T-helper 17 cell (primary cell): ENCODE results near the gene TRIM25. TPM values are rescaled to one million over a fixed set of nuclear protein-coding genes. Genes with fewer than 3 reads are reported as not detected.
A peak's percentile ranks its signal among the peaks of the same experiment; 100 is the strongest.

Source experiments
- ATAC-seq: fragments of 150-1000 bp; cut with Tn5 transposase; 2 replicates; pipeline ENCODE4 v1.10.0; 2021; ENCODE audit warnings: mild to moderate bottlenecking, moderate library complexity
- DNase-seq, 3 donors: peaks; one replicate each; pipeline versions ENCODE4 v3.0.0 to v3.0.0-alpha.2; 2020 to 2021
- H3K9me3 ChIP-seq: one replicate; pipeline ENCODE4 v1.7.0; 2013; ENCODE audit warnings: low read length, mild to moderate bottlenecking; ENCODE audit not compliant: control insufficient read depth, poor library complexity, severe bottlenecking
- H3K27ac Mint-ChIP-seq: one replicate; pipeline ENCODE4 v1.8.0; 2022; ENCODE audit warnings: mild to moderate bottlenecking, moderate library complexity, mixed read lengths
- H3K27me3 Mint-ChIP-seq: one replicate; pipeline ENCODE4 v1.8.0; 2022; ENCODE audit warnings: mixed read lengths
- H3K36me3 Mint-ChIP-seq: one replicate; pipeline ENCODE4 v1.8.0; 2022; ENCODE audit warnings: low read depth, mixed read lengths
- H3K4me1 Mint-ChIP-seq: one replicate; pipeline ENCODE4 v1.8.0; 2022; ENCODE audit warnings: mild to moderate bottlenecking, mixed read lengths
- H3K4me3 Mint-ChIP-seq: one replicate; pipeline ENCODE4 v1.8.0; 2022; ENCODE audit warnings: mild to moderate bottlenecking, moderate library complexity, mixed read lengths
- total RNA-seq, 4 donors: library from RNA in 2 of 4; stranded (reverse) in 2 of 4; gene quantifications; one replicate each; pipeline ENCODE4 v1.2.3 and lab custom pipeline; 2022 to 2026

TRIM25 gene
- total RNA-seq, 2 donors from 2014 or later, result 40.2 to 46.3 TPM

DNA sequence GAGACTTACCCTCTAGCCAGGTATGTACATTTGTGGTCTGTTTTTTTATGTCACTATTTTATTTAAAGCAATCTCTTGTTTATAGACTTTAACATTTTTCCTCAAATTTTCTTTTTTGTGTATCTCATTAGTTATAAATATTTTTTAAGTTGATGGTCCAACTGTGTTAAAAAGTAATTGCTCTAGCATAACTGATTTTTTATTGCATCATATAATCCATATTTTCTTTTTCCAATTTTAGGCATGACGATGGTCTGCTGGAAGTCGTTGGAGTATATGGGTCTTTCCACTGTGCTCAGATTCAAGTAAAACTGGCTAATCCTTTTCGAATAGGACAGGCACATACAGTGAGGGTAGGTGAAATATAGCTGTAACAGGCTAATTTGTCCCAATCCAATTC lies 52.0 kb downstream of the TRIM25 start:
- H3K36me3 Mint-ChIP-seq, result peaks cover 9% of the 10 kb centered on the region
- no peak for ATAC-seq
- H3K27me3 Mint-ChIP-seq, result no peaks in the 10 kb centered on the region
- H3K4me3 Mint-ChIP-seq, result no peak overlapping the region
- H3K9me3 ChIP-seq, result no peaks in the 10 kb centered on the region
- H3K4me1 Mint-ChIP-seq, result peaks cover 9% of the 10 kb centered on the region
- no peak overlapping the region for H3K27ac Mint-ChIP-seq
- no peak for DNase-seq

DNA sequence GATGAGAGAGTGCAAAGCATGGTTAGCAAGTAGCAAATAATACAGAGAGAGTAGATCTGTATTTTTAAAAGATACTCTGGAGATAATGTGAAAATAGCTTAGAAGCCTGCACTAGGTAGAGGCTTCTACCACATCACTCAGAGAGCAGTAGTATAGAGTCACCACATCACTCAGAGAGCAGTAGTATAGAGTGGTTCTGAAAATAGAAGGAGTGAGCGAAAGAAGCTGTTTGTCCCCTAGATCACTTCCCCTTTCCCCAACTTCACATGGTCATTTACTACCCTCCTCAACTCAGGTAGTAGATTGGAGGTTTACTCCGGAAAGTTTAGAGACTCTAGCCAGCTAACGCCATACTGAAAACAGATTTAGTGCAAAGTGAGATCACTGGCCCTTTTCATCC lies 62.8 kb downstream of the TRIM25 start:
- DNase-seq, result no peak
- no peaks in the 10 kb centered on the region for H3K27me3 Mint-ChIP-seq
- no peak overlapping the region for H3K4me3 Mint-ChIP-seq
- ATAC-seq, result no peak
- peaks cover 5% of the 10 kb centered on the region for H3K4me1 Mint-ChIP-seq
- no peaks in the 10 kb centered on the region for H3K9me3 ChIP-seq
- peaks cover 21% of the 10 kb centered on the region for H3K36me3 Mint-ChIP-seq
- H3K27ac Mint-ChIP-seq, result no peak overlapping the region

DNA sequence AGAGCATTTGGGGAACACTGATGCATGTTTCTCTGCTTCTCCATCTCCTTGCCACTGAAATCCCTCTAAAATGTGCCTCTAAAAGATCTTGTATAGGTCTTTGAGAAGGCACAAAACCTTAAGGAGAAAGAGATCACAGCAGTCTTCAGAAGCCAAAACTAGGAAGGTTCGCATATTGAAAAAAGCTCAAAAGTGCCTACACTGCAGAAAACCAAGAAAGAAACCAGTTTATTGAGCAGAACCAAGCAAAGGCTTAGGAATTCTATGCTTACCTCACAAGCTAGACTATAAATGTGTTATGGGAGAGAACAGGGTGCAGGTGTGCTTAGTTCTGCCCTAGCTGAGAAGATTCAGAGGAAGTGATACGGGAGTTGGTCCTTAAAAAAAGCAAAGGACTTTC lies 63.3 kb downstream of the TRIM25 start:
- DNase-seq (no peak), ATAC-seq (no peak)
- peaks cover 19% of the 10 kb centered on the region for H3K36me3 Mint-ChIP-seq
- peaks cover 5% of the 10 kb centered on the region for H3K4me1 Mint-ChIP-seq
- H3K27me3 Mint-ChIP-seq, result no peaks in the 10 kb centered on the region
- H3K9me3 ChIP-seq, result no peaks in the 10 kb centered on the region
- H3K27ac Mint-ChIP-seq, result no peak overlapping the region
- no peak overlapping the region for H3K4me3 Mint-ChIP-seq

DNA sequence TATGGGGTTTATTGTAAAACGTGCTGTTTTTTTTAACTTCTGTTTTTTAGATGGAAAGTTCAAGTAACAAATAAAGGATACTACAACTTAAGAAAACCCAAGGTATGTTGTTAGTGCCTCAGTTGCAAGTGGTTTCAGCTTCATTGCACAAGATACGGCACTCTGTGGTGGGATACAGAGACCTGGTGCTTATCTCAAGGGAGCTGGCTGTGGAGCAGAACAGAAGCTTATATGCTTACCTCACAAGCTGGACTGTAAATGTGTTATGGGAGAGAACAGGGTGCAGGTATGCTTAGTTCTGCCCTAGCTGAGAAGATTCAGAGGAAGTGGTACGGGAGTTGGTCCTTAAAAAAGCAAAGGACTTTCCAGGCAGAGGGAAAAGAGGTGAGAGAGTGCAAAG lies 64.7 kb downstream of the TRIM25 start:
- H3K9me3 ChIP-seq, result no peaks in the 10 kb centered on the region
- peaks cover 2% of the 10 kb centered on the region for H3K4me1 Mint-ChIP-seq
- H3K27ac Mint-ChIP-seq, result no peak overlapping the region
- H3K27me3 Mint-ChIP-seq, result no peaks in the 10 kb centered on the region
- DNase-seq, result no peak
- H3K36me3 Mint-ChIP-seq, result peaks cover 16% of the 10 kb centered on the region
- no peak for ATAC-seq
- H3K4me3 Mint-ChIP-seq, result no peak overlapping the region

DNA sequence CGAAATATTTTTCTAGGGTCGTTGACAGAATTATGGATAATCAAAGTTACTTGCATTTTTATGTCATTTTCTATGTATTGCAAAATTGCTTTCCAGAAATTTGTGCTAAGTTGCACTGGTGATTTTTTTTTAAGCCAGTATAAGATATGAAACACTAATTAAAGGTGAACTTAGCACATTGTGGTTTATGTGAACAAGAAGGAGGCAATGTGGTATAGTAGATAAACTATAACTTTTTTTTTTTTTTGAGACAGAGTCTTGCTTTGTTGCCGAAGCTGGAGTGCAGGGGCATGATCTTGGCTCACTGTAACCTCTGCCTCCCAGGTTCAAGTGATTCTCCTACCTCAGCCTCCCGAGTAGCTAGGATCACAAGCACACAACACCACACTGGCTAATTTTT lies 66.7 kb downstream of the TRIM25 start:
- Mint-ChIP-seq H3K27ac (no peak overlapping the region), H3K36me3 (peaks cover 14% of the 10 kb centered on the region), H3K27me3 (no peaks in the 10 kb centered on the region), H3K4me1 (peaks cover 2% of the 10 kb centered on the region), H3K4me3 (no peak overlapping the region)
- DNase-seq, result no peak
- H3K9me3 ChIP-seq, result no peaks in the 10 kb centered on the region
- no peak for ATAC-seq

DNA sequence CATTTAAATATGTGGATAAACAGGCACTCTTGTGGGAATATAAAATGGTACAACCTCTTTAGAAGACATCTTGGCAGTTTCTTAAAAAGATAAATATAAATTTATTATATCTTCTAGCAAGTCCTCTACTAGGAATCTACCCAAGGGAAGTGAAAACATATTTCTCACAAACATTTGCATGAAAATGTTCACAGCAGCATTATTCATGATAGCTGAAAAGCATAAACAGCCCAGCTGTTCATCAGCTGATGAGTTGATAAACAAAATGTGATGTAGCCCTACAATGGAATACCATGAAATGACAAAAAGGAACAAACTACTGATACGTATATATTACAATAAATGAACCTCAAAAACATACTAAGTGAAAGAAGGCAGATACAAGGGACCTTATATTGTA lies 67.9 kb downstream of the TRIM25 start:
- no peak for DNase-seq
- peaks cover 2% of the 10 kb centered on the region for H3K4me1 Mint-ChIP-seq
- H3K36me3 Mint-ChIP-seq, result peaks cover 14% of the 10 kb centered on the region

DNA sequence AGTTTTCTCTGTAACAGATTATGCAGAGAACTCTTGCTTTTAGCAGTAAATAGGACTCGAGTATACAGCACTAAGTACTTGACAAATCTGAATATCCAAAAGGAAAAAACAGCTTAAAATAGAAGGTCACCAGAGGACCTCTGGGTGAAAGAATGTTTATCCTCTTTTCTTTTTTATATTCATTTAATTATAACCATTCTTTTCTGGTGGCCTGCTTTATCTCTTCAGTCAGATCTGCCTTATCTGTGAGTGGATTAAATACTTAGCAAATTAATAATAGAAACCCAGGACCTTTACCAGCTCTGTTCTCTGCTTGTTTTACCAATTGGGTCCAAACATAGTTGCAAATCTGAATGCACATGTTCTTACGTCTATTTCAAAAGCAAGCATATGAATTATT lies 71.3 kb downstream of the TRIM25 start:
- H3K4me1 Mint-ChIP-seq, result peaks cover 12% of the 10 kb centered on the region
- DNase-seq (no peak), ATAC-seq (no peak)
- H3K36me3 Mint-ChIP-seq, result peaks cover 4% of the 10 kb centered on the region
- no peaks in the 10 kb centered on the region for H3K27me3 Mint-ChIP-seq
- H3K4me3 Mint-ChIP-seq, result no peak overlapping the region
- no peaks in the 10 kb centered on the region for H3K9me3 ChIP-seq
- no peak overlapping the region for H3K27ac Mint-ChIP-seq

More for the DNA sequence above, 67.9 kb downstream of the TRIM25 start:
- H3K9me3 ChIP-seq, result no peaks in the 10 kb centered on the region
- H3K4me3 Mint-ChIP-seq, result no peak overlapping the region
- H3K27me3 Mint-ChIP-seq, result no peaks in the 10 kb centered on the region
- H3K27ac Mint-ChIP-seq, result no peak overlapping the region
- ATAC-seq, result no peak

DNA sequence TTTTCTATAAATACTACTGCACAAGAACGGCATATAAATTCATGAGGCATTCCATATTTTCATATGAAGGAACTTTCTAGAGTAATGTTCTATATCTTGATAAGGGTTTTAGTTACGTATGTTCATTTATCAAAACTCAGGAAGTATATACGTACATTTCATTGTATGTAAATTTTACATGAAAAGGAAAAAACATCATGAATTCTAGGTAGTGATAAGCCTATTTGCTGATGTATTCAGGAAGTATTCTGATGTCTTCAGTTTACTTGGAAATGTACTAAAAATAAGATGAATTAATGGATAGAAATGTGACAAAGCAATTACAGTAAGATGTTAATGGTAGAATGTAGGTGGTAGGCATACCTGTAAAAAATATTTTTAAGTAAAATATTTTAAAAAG lies 75.2 kb downstream of the TRIM25 start:
- H3K27ac Mint-ChIP-seq, result peak overlapping the region; percentile 14
- H3K4me1 Mint-ChIP-seq, result peaks cover 23% of the 10 kb centered on the region
- no peak overlapping the region for H3K4me3 Mint-ChIP-seq
- H3K27me3 Mint-ChIP-seq, result no peaks in the 10 kb centered on the region
- H3K36me3 Mint-ChIP-seq, result peaks cover 3% of the 10 kb centered on the region
- no peaks in the 10 kb centered on the region for H3K9me3 ChIP-seq
- no peak for ATAC-seq
- no peak for DNase-seq

Other genes with a start within 250 kb of the TRIM25 start
- gene C17orf67, start 80.1 kb downstream of the TRIM25 start, total RNA-seq, result 1 to 10 TPM; 4.1 to 6.6 TPM
- 10 to 100 TPM; 29.1 to 38.2 TPM for gene DGKE, start 79.9 kb downstream of the TRIM25 start, total RNA-seq
- gene COIL, start 47.0 kb upstream of the TRIM25 start, total RNA-seq, result 10 to 100 TPM; 14.0 to 19.6 TPM
- gene SCPEP1, start 64.1 kb upstream of the TRIM25 start, total RNA-seq, result 10 to 100 TPM; 17.7 to 21.9 TPM
- gene AKAP1, start 171.2 kb upstream of the TRIM25 start, total RNA-seq, result 10 to 100 TPM; 25.8 to 26.3 TPM